Activated naive CD4-positive, alpha-beta T cell (primary cell): ENCODE data around the gene MTHFD1L.
"Not testable (repeated sequence)": the region's sequence is repeated elsewhere in the genome, so short reads cannot be mapped to it uniquely, and the experiment has no call there.

Experiments used
- DNase-seq, 4 experiments: peaks; one replicate each; lab custom pipeline; 2025; lab: John Stamatoyannopoulos, UW

Gene MTHFD1L

DNA sequence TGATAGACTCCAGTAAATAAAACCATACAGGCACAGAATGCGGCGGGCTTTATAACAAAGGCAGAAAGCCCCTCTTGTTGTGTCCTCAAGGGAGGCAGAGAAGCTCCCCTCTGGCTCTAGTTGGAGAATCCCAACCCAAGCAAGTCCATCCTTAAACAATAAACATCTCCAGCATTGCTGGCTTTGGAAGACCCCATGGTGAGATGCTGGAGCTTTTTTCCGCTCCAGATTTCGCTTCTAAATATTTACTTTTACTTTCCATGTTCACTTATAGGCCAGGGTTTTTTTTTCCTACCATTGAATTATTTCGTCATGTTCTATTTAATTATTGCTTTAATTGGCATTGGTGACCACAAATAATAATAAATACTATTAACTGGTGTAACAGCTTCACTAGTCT lies 176.2 kb downstream of the MTHFD1L start:
- no peak for DNase-seq

GRCh38 chr6:151042911-151043330 lies 177.4 kb downstream of the MTHFD1L start:
- not testable (repeated sequence) for DNase-seq

GRCh38 chr6:151043944-151044343 lies 178.4 kb downstream of the MTHFD1L start:
- DNase-seq: no peak

- DNase-seq: no peak
These were observed 179.3 kb downstream of the MTHFD1L start for GRCh38 chr6:151044465-151045441.

DNA sequence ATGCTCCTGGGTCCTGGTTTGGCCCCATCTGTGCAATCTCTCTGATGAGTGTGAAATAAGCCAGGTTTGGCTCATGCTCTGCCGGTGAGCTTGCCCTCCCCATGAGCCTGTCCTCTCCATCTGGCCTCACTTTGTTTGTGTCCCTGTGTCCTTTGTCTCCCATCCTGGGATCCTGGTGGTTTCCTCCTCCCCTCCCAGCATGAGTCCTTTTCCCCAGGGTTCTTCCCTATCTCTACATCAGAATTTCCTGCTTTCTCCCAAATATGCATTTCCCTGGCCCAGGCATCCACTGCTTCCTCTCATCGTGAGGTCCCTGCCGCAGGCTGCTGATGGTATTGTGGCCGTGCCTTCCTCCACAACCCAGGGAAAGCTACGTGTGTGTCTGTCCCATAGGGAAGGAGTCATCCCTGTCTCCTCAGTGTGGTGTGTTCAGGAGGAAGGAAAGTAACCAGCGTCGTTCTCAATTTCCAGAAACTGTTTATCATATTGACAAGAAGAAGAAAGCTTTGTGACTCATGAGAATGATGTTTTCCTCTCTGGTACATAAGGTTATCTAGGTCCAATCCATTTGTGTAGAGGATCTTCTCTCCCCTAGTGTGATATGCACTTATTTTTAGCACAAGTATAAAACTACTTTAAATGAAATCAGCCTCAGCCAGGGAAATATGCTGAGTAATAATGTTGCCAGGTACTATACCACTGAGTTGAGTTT lies 180.2 kb downstream of the MTHFD1L start:
- DNase-seq: not testable (repeated sequence)

DNA sequence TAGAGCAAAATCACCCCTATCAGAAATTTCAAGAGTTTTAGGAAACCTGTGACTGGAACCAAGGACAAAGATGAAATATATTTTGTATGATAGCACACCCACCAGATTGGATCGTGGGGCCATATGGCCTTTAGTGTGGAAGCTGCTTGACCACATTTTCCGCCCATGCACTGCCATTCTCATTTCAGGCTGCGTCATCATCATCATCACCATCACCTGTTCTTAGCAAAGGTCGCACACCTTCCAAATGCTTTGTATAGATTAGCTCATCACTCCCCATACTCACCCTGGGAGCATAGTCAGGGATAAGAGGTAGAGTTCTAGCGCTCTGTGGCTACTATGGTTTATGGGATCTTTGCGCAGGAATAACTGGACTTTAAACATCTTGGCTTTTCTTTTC lies 185.7 kb downstream of the MTHFD1L start:
- DNase-seq: no peak

GRCh38 chr6:151052021-151052646 lies 186.6 kb downstream of the MTHFD1L start:
- no peak for DNase-seq

GRCh38 chr6:151054306-151054705 lies 188.8 kb downstream of the MTHFD1L start:
- DNase-seq: no peak

DNA sequence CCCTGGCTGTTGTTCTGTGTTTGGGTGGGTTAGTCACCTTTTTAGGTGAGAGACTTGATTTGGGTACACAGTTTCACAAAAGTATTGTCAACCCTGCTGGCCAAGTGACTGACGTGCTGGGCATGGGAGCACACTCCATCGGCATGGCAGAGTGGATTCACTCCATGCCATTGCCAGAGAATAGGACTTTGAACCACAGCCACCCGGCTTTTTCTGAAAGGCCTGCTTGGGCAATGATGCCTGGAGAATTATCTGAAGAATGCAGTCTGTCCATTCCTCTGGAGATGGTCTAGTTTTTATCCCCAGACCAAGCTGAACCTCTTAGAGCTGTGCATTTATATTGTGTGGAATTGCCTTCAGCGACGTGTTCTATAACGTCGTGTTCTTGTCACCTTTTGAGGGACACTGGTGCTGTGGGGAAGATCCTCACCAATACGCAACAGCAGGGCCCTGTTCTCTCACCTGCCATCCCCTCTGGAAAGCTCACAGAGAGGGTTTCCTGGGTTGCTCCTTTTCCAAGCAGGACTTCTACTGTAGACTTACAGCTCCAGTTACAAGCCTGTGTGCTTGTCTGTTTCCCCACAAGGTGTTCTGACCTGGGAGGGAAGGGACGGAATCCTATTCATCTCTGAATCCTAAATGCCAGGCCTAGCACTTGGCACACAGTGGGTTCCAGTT lies 190.9 kb downstream of the MTHFD1L start:
- DNase-seq: no peak

DNA sequence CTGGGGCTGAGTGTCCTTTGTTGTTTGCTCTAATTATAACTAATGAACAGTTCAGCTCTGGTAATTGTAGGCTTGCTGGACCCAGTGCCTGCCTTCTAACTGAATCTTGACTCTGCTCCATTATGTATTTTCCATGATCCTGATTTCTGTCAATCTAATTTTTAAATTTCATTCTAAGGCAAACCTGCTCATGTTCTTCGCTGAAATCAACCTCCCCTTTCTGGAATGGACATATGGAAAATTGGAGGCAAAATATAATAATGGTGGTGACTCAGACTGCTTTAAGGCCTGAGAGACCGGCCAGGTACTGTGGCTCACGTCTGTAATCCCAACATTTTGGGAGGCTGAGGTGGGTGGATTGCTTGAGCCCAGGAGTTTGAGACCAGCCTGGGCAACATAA lies 191.6 kb downstream of the MTHFD1L start:
- no peak for DNase-seq

- no peak for DNase-seq
These were observed 192.7 kb downstream of the MTHFD1L start for GRCh38 chr6:151058021-151058733.

- no peak for DNase-seq
These were observed 194.2 kb downstream of the MTHFD1L start for GRCh38 chr6:151059612-151060095.

GRCh38 chr6:151060096-151060765 lies 194.7 kb downstream of the MTHFD1L start:
- no peak for DNase-seq

- no peak for DNase-seq
These were observed 195.4 kb downstream of the MTHFD1L start for GRCh38 chr6:151060766-151061531.

DNA sequence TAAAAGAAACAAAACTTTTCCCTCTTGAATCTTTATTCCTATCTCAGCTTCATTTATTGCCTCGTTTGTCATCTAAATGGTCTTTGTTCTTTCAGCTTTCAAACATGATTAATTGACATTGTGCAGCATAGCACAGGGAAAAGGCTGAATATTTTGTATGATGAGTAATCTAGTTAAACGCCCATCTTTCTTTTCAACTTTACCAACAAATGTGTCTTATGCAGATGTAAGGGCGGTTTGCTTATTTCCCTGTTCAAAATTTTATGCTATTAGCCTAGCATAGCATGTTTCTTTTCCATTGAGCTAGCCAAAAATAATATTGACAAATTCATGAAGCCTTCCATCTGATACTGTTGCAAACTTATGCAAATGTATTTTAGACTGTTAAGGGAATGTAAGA lies 197.8 kb downstream of the MTHFD1L start:
- DNase-seq: no peak

DNA sequence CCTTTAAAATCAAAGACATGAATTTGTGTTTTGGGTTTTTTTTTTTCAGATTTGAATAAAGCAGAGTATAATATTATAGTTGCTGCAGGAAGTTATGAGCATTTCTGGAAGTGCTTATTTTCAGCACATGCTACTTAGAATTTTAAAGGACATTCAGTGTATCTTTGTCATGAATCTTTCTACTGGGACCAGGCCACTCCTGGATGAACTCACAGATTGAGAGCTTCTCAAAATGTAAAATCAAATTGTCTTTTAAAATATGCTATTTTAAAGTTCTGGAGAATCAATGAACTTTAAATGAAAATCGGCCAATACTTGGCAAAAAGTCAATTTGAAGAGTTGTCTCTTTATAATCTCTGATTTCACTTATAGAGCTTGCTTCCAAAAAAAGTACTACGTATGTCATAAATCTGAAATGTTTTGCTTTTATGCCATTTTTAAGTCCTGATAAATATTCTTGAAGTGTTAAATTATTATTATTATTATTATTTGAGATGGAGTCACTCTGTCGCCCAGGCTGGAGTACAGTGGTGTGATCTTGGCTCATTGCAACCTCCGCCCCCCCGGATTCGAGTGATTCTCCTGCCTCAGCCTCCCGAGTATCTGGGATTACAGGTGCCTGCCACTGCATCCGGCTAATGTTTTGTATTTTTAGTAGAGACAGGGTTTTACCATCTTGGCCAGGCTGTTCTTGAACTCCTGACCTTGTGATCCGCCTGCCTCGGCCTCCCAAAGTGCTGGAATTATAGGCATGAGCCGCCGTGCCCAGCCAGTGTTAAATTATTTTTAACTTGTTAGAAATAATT lies 198.5 kb downstream of the MTHFD1L start:
- no peak for DNase-seq

- DNase-seq: no peak
These were observed 199.7 kb downstream of the MTHFD1L start for GRCh38 chr6:151065027-151065815.
